ENCODE measurements around the gene NINJ2.

GRCh38 chr12:546265-546919 lies 116.9 kb downstream of the NINJ2 start:
- TF ChIP-seq, protein P1, sequence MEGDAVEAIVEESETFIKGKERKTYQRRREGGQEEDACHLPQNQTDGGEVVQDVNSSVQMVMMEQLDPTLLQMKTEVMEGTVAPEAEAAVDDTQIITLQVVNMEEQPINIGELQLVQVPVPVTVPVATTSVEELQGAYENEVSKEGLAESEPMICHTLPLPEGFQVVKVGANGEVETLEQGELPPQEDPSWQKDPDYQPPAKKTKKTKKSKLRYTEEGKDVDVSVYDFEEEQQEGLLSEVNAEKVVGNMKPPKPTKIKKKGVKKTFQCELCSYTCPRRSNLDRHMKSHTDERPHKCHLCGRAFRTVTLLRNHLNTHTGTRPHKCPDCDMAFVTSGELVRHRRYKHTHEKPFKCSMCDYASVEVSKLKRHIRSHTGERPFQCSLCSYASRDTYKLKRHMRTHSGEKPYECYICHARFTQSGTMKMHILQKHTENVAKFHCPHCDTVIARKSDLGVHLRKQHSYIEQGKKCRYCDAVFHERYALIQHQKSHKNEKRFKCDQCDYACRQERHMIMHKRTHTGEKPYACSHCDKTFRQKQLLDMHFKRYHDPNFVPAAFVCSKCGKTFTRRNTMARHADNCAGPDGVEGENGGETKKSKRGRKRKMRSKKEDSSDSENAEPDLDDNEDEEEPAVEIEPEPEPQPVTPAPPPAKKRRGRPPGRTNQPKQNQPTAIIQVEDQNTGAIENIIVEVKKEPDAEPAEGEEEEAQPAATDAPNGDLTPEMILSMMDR (IDR thresholded peaks at IDR 0.05; ENCODE audit: low read depth, low read length) = no peak
- TF ChIP-seq EZH2phosphoT487 (IDR thresholded peaks at IDR 0.05; ENCODE audit: low read depth) = no peak

Measured in OCI-LY3 (cell line).